ENCODE measurements around the gene MASTL. TPM values are rescaled to one million over a fixed set of nuclear protein-coding genes. Genes with fewer than 3 reads are reported as not detected.

Gene MASTL
- total and polyA plus RNA-seq, 3 donors from 2014 or later, result 10.0 to 16.1 (median 16.0) TPM

GRCh38 chr10:27188259-27188658 is 33.1 kb downstream of the MASTL start:
- no peaks in the 10 kb centered on the region for H3K9me3 ChIP-seq
- no peak overlapping the region for H3K4me3 ChIP-seq
- 50 to 78% methylated on average over 1 of the region's 1 CpG for WGBS, 2 donors
- intact Hi-C loops (cut with DNase I; ENCODE audit: low total_unique reads), result no loop called here
- no peaks in the 10 kb centered on the region for H3K4me1 ChIP-seq
- TF ChIP-seq POLR2A (IDR thresholded peaks at IDR 0.05), result no peak
- TF ChIP-seq, protein P1, sequence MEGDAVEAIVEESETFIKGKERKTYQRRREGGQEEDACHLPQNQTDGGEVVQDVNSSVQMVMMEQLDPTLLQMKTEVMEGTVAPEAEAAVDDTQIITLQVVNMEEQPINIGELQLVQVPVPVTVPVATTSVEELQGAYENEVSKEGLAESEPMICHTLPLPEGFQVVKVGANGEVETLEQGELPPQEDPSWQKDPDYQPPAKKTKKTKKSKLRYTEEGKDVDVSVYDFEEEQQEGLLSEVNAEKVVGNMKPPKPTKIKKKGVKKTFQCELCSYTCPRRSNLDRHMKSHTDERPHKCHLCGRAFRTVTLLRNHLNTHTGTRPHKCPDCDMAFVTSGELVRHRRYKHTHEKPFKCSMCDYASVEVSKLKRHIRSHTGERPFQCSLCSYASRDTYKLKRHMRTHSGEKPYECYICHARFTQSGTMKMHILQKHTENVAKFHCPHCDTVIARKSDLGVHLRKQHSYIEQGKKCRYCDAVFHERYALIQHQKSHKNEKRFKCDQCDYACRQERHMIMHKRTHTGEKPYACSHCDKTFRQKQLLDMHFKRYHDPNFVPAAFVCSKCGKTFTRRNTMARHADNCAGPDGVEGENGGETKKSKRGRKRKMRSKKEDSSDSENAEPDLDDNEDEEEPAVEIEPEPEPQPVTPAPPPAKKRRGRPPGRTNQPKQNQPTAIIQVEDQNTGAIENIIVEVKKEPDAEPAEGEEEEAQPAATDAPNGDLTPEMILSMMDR (IDR thresholded peaks at IDR 0.05), result no peak
- no peak for DNase-seq
- no peaks in the 10 kb centered on the region for H3K36me3 ChIP-seq (ENCODE audit: low read depth, missing control alignments)
- no peaks in the 10 kb centered on the region for H3K27me3 ChIP-seq
- no peak overlapping the region for H3K27ac ChIP-seq

DNA sequence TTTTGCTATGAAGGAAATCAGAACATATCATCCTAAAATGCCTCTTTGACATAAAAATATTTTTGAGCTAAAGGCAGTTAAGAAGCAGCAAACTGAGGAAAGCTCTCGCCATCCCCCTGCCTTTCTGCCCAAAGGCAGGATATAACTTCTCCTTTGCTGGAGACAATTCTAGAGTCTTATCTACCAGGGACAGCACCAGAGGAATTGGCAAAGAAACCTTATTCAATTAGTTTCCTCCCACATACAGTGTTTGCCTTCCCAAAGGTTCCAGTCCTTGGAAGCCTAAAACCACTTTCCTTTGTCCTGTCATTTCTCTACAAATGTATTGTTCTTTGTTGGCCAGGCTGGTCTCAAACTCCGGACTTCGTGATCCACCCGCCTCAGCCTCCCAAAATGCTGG is 33.7 kb downstream of the MASTL start:
- Histone ChIP-seq H3K4me3 (no peak overlapping the region), H3K27me3 (no peaks in the 10 kb centered on the region), H3K27ac (no peak overlapping the region), H3K9me3 (no peaks in the 10 kb centered on the region), H3K4me1 (peaks cover 3% of the 10 kb centered on the region), H3K36me3 (ENCODE audit: low read depth, missing control alignments) (no peaks in the 10 kb centered on the region)
- DNase-seq, result no peak
- WGBS, 2 donors, result 68 to 80% methylated on average over 4 of the region's 4 CpGs
- intact Hi-C loops (cut with DNase I; ENCODE audit: low total_unique reads), result no loop called here
- TF ChIP-seq, protein P1 (IDR thresholded peaks at IDR 0.05), result no peak
- TF ChIP-seq POLR2A (IDR thresholded peaks at IDR 0.05), result no peak

GRCh38 chr10:27190508-27190907 is 35.4 kb downstream of the MASTL start:
- 73 to 78% methylated on average over 2 of the region's 2 CpGs for WGBS, 2 donors
- no peak for DNase-seq
- no peak overlapping the region for H3K27ac ChIP-seq
- no peaks in the 10 kb centered on the region for H3K9me3 ChIP-seq
- H3K27me3 ChIP-seq, result no peaks in the 10 kb centered on the region
- no peak overlapping the region for H3K4me3 ChIP-seq
- H3K36me3 ChIP-seq (ENCODE audit: low read depth, missing control alignments), result no peaks in the 10 kb centered on the region
- intact Hi-C loops (cut with DNase I; ENCODE audit: low total_unique reads), result no loop called here
- TF ChIP-seq POLR2A (IDR thresholded peaks at IDR 0.05), result no peak
- TF ChIP-seq, protein P1 (IDR thresholded peaks at IDR 0.05), result no peak
- peaks cover 3% of the 10 kb centered on the region for H3K4me1 ChIP-seq

DNA sequence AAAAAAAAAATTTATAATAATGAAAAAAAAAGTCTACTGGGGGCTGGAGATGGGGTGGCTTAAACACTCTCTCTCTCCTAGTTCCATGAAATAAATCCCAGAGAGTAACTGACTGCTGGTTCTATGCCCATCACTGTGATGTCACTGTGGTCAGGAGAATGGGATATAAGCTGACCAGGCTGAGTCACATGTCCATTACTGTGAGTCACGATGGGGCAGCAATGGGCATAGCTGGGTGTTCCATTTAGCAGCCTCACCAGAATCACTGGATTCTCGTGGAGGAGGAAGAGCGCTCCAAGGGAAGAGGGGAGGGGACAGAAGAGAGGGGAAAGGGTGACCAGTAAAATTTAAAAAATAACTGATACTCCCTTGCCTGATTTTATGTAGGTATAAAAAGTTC is 37.1 kb downstream of the MASTL start:
- peak; percentile 57 for DNase-seq
- no peaks in the 10 kb centered on the region for H3K36me3 ChIP-seq (ENCODE audit: low read depth, missing control alignments)
- no peaks in the 10 kb centered on the region for H3K27me3 ChIP-seq
- H3K4me1 ChIP-seq, result peaks cover 3% of the 10 kb centered on the region
- 74 to 87% methylated on average over 3 of the region's 3 CpGs for WGBS, 2 donors
- TF ChIP-seq, protein P1 (IDR thresholded peaks at IDR 0.05), result no peak
- no peak for TF ChIP-seq POLR2A (IDR thresholded peaks at IDR 0.05)
- intact Hi-C loops (cut with DNase I; ENCODE audit: low total_unique reads), result no loop called here
- no peak overlapping the region for H3K27ac ChIP-seq
- no peak overlapping the region for H3K4me3 ChIP-seq
- no peaks in the 10 kb centered on the region for H3K9me3 ChIP-seq

DNA sequence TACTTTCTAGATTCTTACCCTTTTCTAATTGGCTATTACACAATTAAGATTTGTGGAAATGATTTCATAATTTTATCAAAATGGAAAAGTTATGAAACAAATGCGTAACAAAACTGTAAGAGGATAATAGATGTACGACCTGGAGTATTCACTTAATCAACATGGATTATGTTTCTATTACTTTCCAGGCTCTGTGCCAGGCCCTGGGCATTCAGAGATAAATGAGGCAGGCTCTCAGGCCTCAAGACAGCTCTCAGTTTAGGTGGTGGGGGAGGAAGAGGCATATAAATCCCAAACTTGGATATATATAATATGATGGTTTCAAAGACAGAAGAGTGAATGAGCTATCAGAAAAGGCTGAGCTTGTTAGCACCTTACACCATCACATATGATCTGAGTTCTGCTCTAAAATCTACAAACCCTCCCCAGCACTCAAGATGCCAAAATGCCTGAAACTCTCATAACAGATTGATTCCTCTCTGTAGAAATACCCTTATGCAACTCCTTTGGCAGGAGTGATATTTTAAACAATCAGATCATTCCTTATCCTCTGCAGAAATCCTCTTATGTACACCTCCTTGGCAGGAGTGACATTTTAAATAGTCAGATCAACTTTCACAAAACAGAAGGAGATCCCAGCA is 42.9 kb downstream of the MASTL start:
- intact Hi-C loops (cut with DNase I; ENCODE audit: low total_unique reads), result no loop called here
- H3K9me3 ChIP-seq, result no peaks in the 10 kb centered on the region
- WGBS, 2 donors, result 49 to 74% methylated on average over 2 of the region's 2 CpGs
- no peak overlapping the region for H3K4me3 ChIP-seq
- H3K27me3 ChIP-seq, result no peaks in the 10 kb centered on the region
- TF ChIP-seq, protein P1 (IDR thresholded peaks at IDR 0.05), result no peak
- TF ChIP-seq POLR2A (IDR thresholded peaks at IDR 0.05), result no peak
- peak; percentile 83 for DNase-seq
- H3K36me3 ChIP-seq (ENCODE audit: low read depth, missing control alignments), result no peaks in the 10 kb centered on the region
- peaks cover 6% of the 10 kb centered on the region for H3K4me1 ChIP-seq
- no peak overlapping the region for H3K27ac ChIP-seq

All from testis (tissue), 3 donors.